Measurements from ENCODE around the gene C2orf78.
A peak's percentile ranks its signal among the peaks of the same experiment; 100 is the strongest.
"Not testable (repeated sequence)": the region's sequence is repeated elsewhere in the genome, so short reads cannot be mapped to it uniquely, and the experiment has no call there.

Gene C2orf78

GRCh38 chr2:73779467-73780236 lies 4.3 kb upstream of the C2orf78 start, which contains the start of gene DUSP11:
DUSP11 (minus strand) TSS chr2:73780103; CDS start chr2:73779974, 129 bp downstream.
- peak within 1 kb of the TSS; percentile 54 for H3K27ac ChIP-seq (ENCODE audit: low read depth, low read length)
- TF ChIP-seq CTCF (IDR thresholded peaks at IDR 0.05; ENCODE audit: insufficient read depth, low read length, poor library complexity, severe bottlenecking) (peak; percentile 74), EZH2phosphoT487 (conservative IDR thresholded peaks at IDR 0.05; ENCODE audit: low read length) (no peak)
- H3F3A ChIP-seq (ENCODE audit: insufficient read depth): no peaks in the 10 kb centered on the region
- H3K27me3 ChIP-seq (ENCODE audit: low read length): no peaks in the 10 kb centered on the region
- peaks cover 18% of the 10 kb centered on the region for H3K36me3 ChIP-seq (ENCODE audit: low read length)
- peaks cover 19% of the 10 kb centered on the region for H3K79me2 ChIP-seq (ENCODE audit: insufficient read depth, low read length)
- H3K4me3 ChIP-seq (ENCODE audit: insufficient read depth, low read length, poor library complexity, severe bottlenecking): peak within 1 kb of the TSS; percentile 88
- H3K9me2 ChIP-seq (replicated peaks; ENCODE audit: insufficient read depth, low read length): no peaks in the 10 kb centered on the region
- peak within 1 kb of the TSS; percentile 62 for H3K4me2 ChIP-seq (ENCODE audit: low read depth, low read length, poor library complexity, severe bottlenecking)
- H4K20me1 ChIP-seq (ENCODE audit: low read depth, low read length): no peaks in the 10 kb centered on the region
- peak within 1 kb of the TSS; percentile 95 for H2AFZ ChIP-seq (ENCODE audit: low read depth, low read length, severe bottlenecking)
- peak within 1 kb of the TSS; percentile 84 for H3K9ac ChIP-seq (ENCODE audit: low read length)
- no peaks in the 10 kb centered on the region for H3K9me3 ChIP-seq (ENCODE audit: insufficient read depth, low read length)

GRCh38 chr2:73780237-73780582 lies 3.8 kb upstream of the C2orf78 start:
- no peaks in the 10 kb centered on the region for H3F3A ChIP-seq (ENCODE audit: insufficient read depth)
- H2AFZ ChIP-seq (ENCODE audit: low read depth, low read length, severe bottlenecking): peak overlapping the region; percentile 95
- H3K9ac ChIP-seq (ENCODE audit: low read length): peak overlapping the region; percentile 84
- TF ChIP-seq EZH2phosphoT487 (conservative IDR thresholded peaks at IDR 0.05; ENCODE audit: low read length): no peak
- no peak for TF ChIP-seq CTCF (IDR thresholded peaks at IDR 0.05; ENCODE audit: insufficient read depth, low read length, poor library complexity, severe bottlenecking)
- H3K4me2 ChIP-seq (ENCODE audit: low read depth, low read length, poor library complexity, severe bottlenecking): peak overlapping the region; percentile 62
- no peaks in the 10 kb centered on the region for H3K27me3 ChIP-seq (ENCODE audit: low read length)
- H3K9me2 ChIP-seq (replicated peaks; ENCODE audit: insufficient read depth, low read length): no peaks in the 10 kb centered on the region
- H3K27ac ChIP-seq (ENCODE audit: low read depth, low read length): no peak overlapping the region
- no peaks in the 10 kb centered on the region for H4K20me1 ChIP-seq (ENCODE audit: low read depth, low read length)
- peaks cover 19% of the 10 kb centered on the region for H3K79me2 ChIP-seq (ENCODE audit: insufficient read depth, low read length)
- H3K4me3 ChIP-seq (ENCODE audit: insufficient read depth, low read length, poor library complexity, severe bottlenecking): peak overlapping the region; percentile 19
- H3K36me3 ChIP-seq (ENCODE audit: low read length): peaks cover 14% of the 10 kb centered on the region
- no peaks in the 10 kb centered on the region for H3K9me3 ChIP-seq (ENCODE audit: insufficient read depth, low read length)

- H4K20me1 ChIP-seq (ENCODE audit: low read depth, low read length); H3K36me3 ChIP-seq (ENCODE audit: low read length); H3K4me3 ChIP-seq (ENCODE audit: insufficient read depth, low read length, poor library complexity, severe bottlenecking); H3K4me2 ChIP-seq (ENCODE audit: low read depth, low read length, poor library complexity, severe bottlenecking); H2AFZ ChIP-seq (ENCODE audit: low read depth, low read length, severe bottlenecking); H3F3A ChIP-seq (ENCODE audit: insufficient read depth); H3K27ac ChIP-seq (ENCODE audit: low read depth, low read length); H3K9me3 ChIP-seq (ENCODE audit: insufficient read depth, low read length); H3K9me2 ChIP-seq (replicated peaks; ENCODE audit: insufficient read depth, low read length); H3K9ac ChIP-seq (ENCODE audit: low read length); H3K27me3 ChIP-seq (ENCODE audit: low read length): not testable (repeated sequence)
- H3K79me2 ChIP-seq (ENCODE audit: insufficient read depth, low read length): peaks cover 15% of the 10 kb centered on the region
Measured at GRCh38 chr2:73783402-73783801, 581 bp upstream of the C2orf78 start.

- Histone ChIP-seq H3K27me3 (ENCODE audit: low read length) (0 out of 2 replicates have a peak, but pooled peaks cover 2% of the 10 kb centered on the region), H3F3A (ENCODE audit: insufficient read depth) (no peaks in the 10 kb centered on the region), H3K27ac (ENCODE audit: low read depth, low read length) (no peak overlapping the region), H3K79me2 (ENCODE audit: insufficient read depth, low read length) (no peaks in the 10 kb centered on the region), H3K36me3 (ENCODE audit: low read length) (no peaks in the 10 kb centered on the region), H3K9ac (ENCODE audit: low read length) (no peak overlapping the region), H4K20me1 (ENCODE audit: low read depth, low read length) (no peaks in the 10 kb centered on the region), H3K4me2 (ENCODE audit: low read depth, low read length, poor library complexity, severe bottlenecking) (no peak overlapping the region), H3K9me3 (ENCODE audit: insufficient read depth, low read length) (no peaks in the 10 kb centered on the region), H2AFZ (ENCODE audit: low read depth, low read length, severe bottlenecking) (no peak overlapping the region), H3K9me2 (replicated peaks; ENCODE audit: insufficient read depth, low read length) (no peaks in the 10 kb centered on the region), H3K4me3 (ENCODE audit: insufficient read depth, low read length, poor library complexity, severe bottlenecking) (no peak overlapping the region)
- no peak for TF ChIP-seq EZH2phosphoT487 (conservative IDR thresholded peaks at IDR 0.05; ENCODE audit: low read length)
- no peak for TF ChIP-seq CTCF (IDR thresholded peaks at IDR 0.05; ENCODE audit: insufficient read depth, low read length, poor library complexity, severe bottlenecking)
Measured at GRCh38 chr2:73811878-73812277, 27.9 kb downstream of the C2orf78 start.

All from SU-DHL-6 (cell line).